Aorta (tissue), 5 donors: ENCODE results near the gene SUOX. TPM values are rescaled to one million over a fixed set of nuclear protein-coding genes. Genes with fewer than 3 reads are reported as not detected.

Experiments used
- ATAC-seq: fragments of 200-7000 bp; cut with Tn5 transposase; one replicate; pipeline ENCODE4 v1.9.1; 2022; ENCODE audit warnings: moderate library complexity; ENCODE audit not compliant: low FRiP score
- DNase-seq, 2 donors: peaks; one replicate each; pipeline ENCODE4 v3.0.0-alpha.2; 2020
- H3K27ac ChIP-seq, 2 donors: one replicate each; pipeline ENCODE4 v1.5.1; 2013; ENCODE audit warnings: low read length in 2 of 2, mild to moderate bottlenecking in 2 of 2, moderate library complexity in 2 of 2, control low read depth in 1 of 2, inconsistent platforms in 1 of 2, low read depth in 1 of 2
- H3K27me3 ChIP-seq, 2 donors: one replicate each; pipeline ENCODE4 v1.6.1; 2013; ENCODE audit warnings: control low read depth in 1 of 2, low read length in 1 of 2, mild to moderate bottlenecking in 1 of 2, moderate library complexity in 1 of 2; ENCODE audit not compliant: insufficient read depth in 2 of 2, control insufficient read depth in 1 of 2
- H3K36me3 ChIP-seq, 2 donors: one replicate each; pipeline ENCODE4 v1.6.1; 2013; ENCODE audit warnings: control low read depth in 1 of 2, low read length in 1 of 2, mild to moderate bottlenecking in 1 of 2; ENCODE audit not compliant: insufficient read depth in 2 of 2, control insufficient read depth in 1 of 2
- H3K4me1 ChIP-seq, 2 donors: one replicate each; pipeline ENCODE4 v1.6.1; 2013; ENCODE audit warnings: low read length in 2 of 2, control low read depth in 1 of 2, mild to moderate bottlenecking in 1 of 2, moderate library complexity in 1 of 2; ENCODE audit not compliant: insufficient read depth in 2 of 2, control insufficient read depth in 1 of 2
- H3K4me3 ChIP-seq, 2 donors: one replicate each; pipeline ENCODE4 v1.5.1; 2013; ENCODE audit warnings: low read length in 2 of 2, control low read depth in 1 of 2, mild to moderate bottlenecking in 1 of 2
- H3K9me3 ChIP-seq: one replicate; pipeline ENCODE4 v1.6.1; 2013; ENCODE audit warnings: mild to moderate bottlenecking, low read length; ENCODE audit not compliant: control insufficient read depth
- WGBS, 2 donors: extraction: QIAGEN DNeasy Blood & Tissue Kit; methylation state at CpG; one replicate each; pipeline ENCODE4 v1.1.7; 2013; 5-methylcytosine and 5-hydroxymethylcytosine counted together
- intact Hi-C, 2 donors: fragments of 100-400 bp; cut with DNase I; formaldehyde crosslinking; loops; one replicate each; pipeline versions ENCODE4 v1.14.2 to v1.15.0; 2022
- polyA plus RNA-seq, 2 donors: library from polyadenylated mRNA; stranded (reverse); fragments of 200-250 nt; gene quantifications; one replicate each; pipeline ENCODE4 v1.2.3, GENCODE V29; 2013
- total RNA-seq, 2 donors: library from RNA; stranded (reverse); fragmentation: NEBNext Ultra II Directional; extraction: Animal tissue kit (Norgen Biotek cat#: 25700); gene quantifications; one replicate each; pipeline ENCODE4 v1.2.1, GENCODE V29; 2021
- donor health status: healthy with polysubstance abuse.
- donor health status: Bipolar disorder and iron deficiency.
- donor health status: DM: no; HTN: no; CAD: no.
- donor health status: DM: no; HTN: no; CAD: no.
- donor health status: DM: yes; HTN: yes; CAD: no.

Gene SUOX
- total and polyA plus RNA-seq, 4 donors = 6.4 to 18.3 (median 17.6) TPM

GRCh38 chr12:56053407-56053893, 56.4 kb downstream of the SUOX start:
- H3K27me3 ChIP-seq = no peaks in the 10 kb centered on the region
- no peaks in the 10 kb centered on the region for H3K9me3 ChIP-seq
- intact Hi-C loops = no loop called here
- peak in 1 of 2 donors; percentile 6 for DNase-seq
- H3K27ac ChIP-seq = no peak overlapping the region
- ATAC-seq = no peak
- 61 to 71% methylated on average over 6 of the region's 6 CpGs for WGBS, 2 donors
- no peaks in the 10 kb centered on the region for H3K4me1 ChIP-seq
- no peaks in the 10 kb centered on the region for H3K36me3 ChIP-seq
- H3K4me3 ChIP-seq = no peak overlapping the region

Other genes with a start within 250 kb of the SUOX start
- 10 to 100 TPM; 48.3 to 51.8 TPM for gene SARNP, start 179.6 kb upstream of the SUOX start, total RNA-seq
- gene SARNP, start 179.6 kb upstream of the SUOX start, polyA plus RNA-seq = 100 to 1,000 TPM in 1 of 2 donors, 10 to 100 TPM in 1; 88.9 to 123 TPM
- 10 to 100 TPM; 23.6 to 34.6 TPM for gene ORMDL2, start 179.2 kb upstream of the SUOX start, total RNA-seq
- 10 to 100 TPM; 32.5 to 37.4 TPM for gene ORMDL2, start 179.2 kb upstream of the SUOX start, polyA plus RNA-seq
- 10 to 100 TPM; 22.6 to 24.6 TPM for gene DNAJC14, start 167.7 kb upstream of the SUOX start, total RNA-seq
- gene DNAJC14, start 167.7 kb upstream of the SUOX start, polyA plus RNA-seq = 10 to 100 TPM; 11.9 to 12.3 TPM
- gene MMP19, start 154.3 kb upstream of the SUOX start, total RNA-seq = 100 to 1,000 TPM in 1 of 2 donors, 10 to 100 TPM in 1; 26.4 to 144 TPM
- 10 to 100 TPM in 1 of 2 donors, 1 to 10 TPM in 1; 8.9 to 94.4 TPM for gene MMP19, start 154.3 kb upstream of the SUOX start, polyA plus RNA-seq
- gene PYM1, start 69.4 kb upstream of the SUOX start, total RNA-seq = 10 to 100 TPM; 21.9 to 23.5 TPM
- gene PYM1, start 69.4 kb upstream of the SUOX start, polyA plus RNA-seq = 10 to 100 TPM; 28.9 to 40.2 TPM
- gene DGKA, start 66.1 kb upstream of the SUOX start, total RNA-seq = 10 to 100 TPM; 74.1 to 86.5 TPM
- 10 to 100 TPM; 41.4 to 85.6 TPM for gene DGKA, start 66.1 kb upstream of the SUOX start, polyA plus RNA-seq
- gene PMEL, start 31.2 kb upstream of the SUOX start, total RNA-seq = 1 to 10 TPM in 1 of 2 donors, under 1 TPM in 1; 0.93 to 2.0 TPM
- gene PMEL, start 31.2 kb upstream of the SUOX start, polyA plus RNA-seq = 1 to 10 TPM in 1 of 2 donors, under 1 TPM in 1; 0.64 to 2.9 TPM
- 10 to 100 TPM; 29.8 to 35.5 TPM for gene CDK2, start 30.4 kb upstream of the SUOX start, total RNA-seq
- 10 to 100 TPM; 27.9 to 36.5 TPM for gene CDK2, start 30.4 kb upstream of the SUOX start, polyA plus RNA-seq
- 100 to 1,000 TPM; 115 to 126 TPM for gene RAB5B, start 23.2 kb upstream of the SUOX start, total RNA-seq
- gene RAB5B, start 23.2 kb upstream of the SUOX start, polyA plus RNA-seq = 10 to 100 TPM; 58.4 to 86.2 TPM
- 10 to 100 TPM in 1 of 2 donors, 1 to 10 TPM in 1; 9.8 to 12.2 TPM for gene IKZF4, start 23.8 kb downstream of the SUOX start, total RNA-seq
- 1 to 10 TPM; 1.8 to 5.3 TPM for gene IKZF4, start 23.8 kb downstream of the SUOX start, polyA plus RNA-seq
- 10 to 100 TPM; 40.5 to 69.1 TPM for gene RPS26, start 44.6 kb downstream of the SUOX start, total RNA-seq
- 1,000 to 10,000 TPM in 1 of 2 donors, 100 to 1,000 TPM in 1; 973 to 1,454 TPM for gene RPS26, start 44.6 kb downstream of the SUOX start, polyA plus RNA-seq
- gene ERBB3, start 82.9 kb downstream of the SUOX start, total RNA-seq = 1 to 10 TPM; 3.2 to 5.1 TPM
- gene ERBB3, start 82.9 kb downstream of the SUOX start, polyA plus RNA-seq = 1 to 10 TPM in 1 of 2 donors, under 1 TPM in 1; 0.23 to 9.6 TPM
- 10 to 100 TPM; 59.9 to 63.5 TPM for gene PA2G4, start 107.3 kb downstream of the SUOX start, total RNA-seq
- 10 to 100 TPM; 79.6 to 80.8 TPM for gene PA2G4, start 107.3 kb downstream of the SUOX start, polyA plus RNA-seq
- gene RPL41, start 119.4 kb downstream of the SUOX start, total RNA-seq = 1,000 to 10,000 TPM; 2,225 to 2,370 TPM
- 1,000 to 10,000 TPM; 5,850 to 7,278 TPM for gene RPL41, start 119.4 kb downstream of the SUOX start, polyA plus RNA-seq
- gene ZC3H10, start 121.0 kb downstream of the SUOX start, total RNA-seq = 1 to 10 TPM; 8.9 to 9.6 TPM
- gene ZC3H10, start 121.0 kb downstream of the SUOX start, polyA plus RNA-seq = 1 to 10 TPM; 1.8 to 3.1 TPM
- gene ESYT1, start 131.0 kb downstream of the SUOX start, total RNA-seq = 100 to 1,000 TPM; 103 to 106 TPM
- 10 to 100 TPM; 27.0 to 54.6 TPM for gene ESYT1, start 131.0 kb downstream of the SUOX start, polyA plus RNA-seq
- gene MYL6B, start 155.3 kb downstream of the SUOX start, total RNA-seq = 10 to 100 TPM; 30.2 to 34.2 TPM
- 100 to 1,000 TPM in 1 of 2 donors, 10 to 100 TPM in 1; 66.6 to 101 TPM for gene MYL6B, start 155.3 kb downstream of the SUOX start, polyA plus RNA-seq
- 1,000 to 10,000 TPM; 1,811 to 3,292 TPM for gene MYL6, start 161.1 kb downstream of the SUOX start, total RNA-seq
- 1,000 to 10,000 TPM; 5,914 to 7,311 TPM for gene MYL6, start 161.1 kb downstream of the SUOX start, polyA plus RNA-seq
- gene SMARCC2, start 192.2 kb downstream of the SUOX start, total RNA-seq = 100 to 1,000 TPM; 118 to 140 TPM
- gene SMARCC2, start 192.2 kb downstream of the SUOX start, polyA plus RNA-seq = 10 to 100 TPM; 45.0 to 56.2 TPM
- 10 to 100 TPM; 50.9 to 61.4 TPM for gene RNF41, start 224.6 kb downstream of the SUOX start, total RNA-seq
- 10 to 100 TPM; 32.9 to 39.3 TPM for gene RNF41, start 224.6 kb downstream of the SUOX start, polyA plus RNA-seq
- 10 to 100 TPM; 18.6 to 19.7 TPM for gene NABP2, start 227.1 kb downstream of the SUOX start, total RNA-seq
- 10 to 100 TPM; 25.7 to 28.6 TPM for gene NABP2, start 227.1 kb downstream of the SUOX start, polyA plus RNA-seq
- gene SLC39A5, start 232.8 kb downstream of the SUOX start, total RNA-seq = not detected
- gene SLC39A5, start 232.8 kb downstream of the SUOX start, polyA plus RNA-seq = 10 to 100 TPM in 1 of 2 donors, 1 to 10 TPM in 1; 1.1 to 21.4 TPM